Lower lobe of right lung (tissue), 2 donors: ENCODE data around the gene MYOM1. TPM values are rescaled to one million over a fixed set of nuclear protein-coding genes. Genes with fewer than 3 reads are reported as not detected.

Experiments
- ATAC-seq, 2 donors: fragments of 200-7000 bp; cut with Tn5 transposase; one replicate each; pipeline ENCODE4 v1.9.1; 2020 to 2022; ENCODE audit warnings: mild to moderate bottlenecking in 2 of 2, moderate library complexity in 2 of 2
- DNase-seq: peaks from one replicate; pipeline ENCODE4 v3.0.0-alpha.2; 2020
- H3K27ac ChIP-seq: fragments of 200-600 bp; one replicate; pipeline ENCODE4 v1.8.0; 2022
- H3K27me3 ChIP-seq: fragments of 200-600 bp; one replicate; pipeline ENCODE4 v1.8.0; 2022; ENCODE audit warnings: low read depth
- H3K36me3 ChIP-seq: fragments of 200-600 bp; one replicate; pipeline ENCODE4 v1.8.0; 2022; ENCODE audit warnings: mild to moderate bottlenecking
- H3K4me1 ChIP-seq: fragments of 200-600 bp; one replicate; pipeline ENCODE4 v1.8.0; 2022
- H3K4me3 ChIP-seq: fragments of 200-600 bp; one replicate; pipeline ENCODE4 v1.8.0; 2022; ENCODE audit warnings: mild to moderate bottlenecking
- H3K9me3 ChIP-seq: fragments of 200-600 bp; one replicate; pipeline ENCODE4 v1.8.0; 2022
- intact Hi-C: fragments of 100-400 bp; cut with DNase I; formaldehyde crosslinking; loops from one replicate; pipeline ENCODE4 v1.11.0; 2022
- total RNA-seq: library from RNA; stranded (reverse); fragmentation: NEBNext Ultra II Directional; extraction: Animal tissue kit (Norgen Biotek cat#: 25700); gene quantifications from one replicate; pipeline ENCODE4 v1.2.1, GENCODE V29; 2021
- TF ChIP-seq, protein P1 (sequence below): fragments of 200-600 bp; IDR thresholded peaks from one replicate; pipeline ENCODE4 v1.8.0; 2022; ENCODE audit warnings: antibody characterized with exemption, mild to moderate bottlenecking
- donor health status: DM: no; HTN: yes; CAD: no; lungs with severe emphysema.

MYOM1 gene
- total RNA-seq, 1 donor from 2014 or later: 5.0 TPM

DNA sequence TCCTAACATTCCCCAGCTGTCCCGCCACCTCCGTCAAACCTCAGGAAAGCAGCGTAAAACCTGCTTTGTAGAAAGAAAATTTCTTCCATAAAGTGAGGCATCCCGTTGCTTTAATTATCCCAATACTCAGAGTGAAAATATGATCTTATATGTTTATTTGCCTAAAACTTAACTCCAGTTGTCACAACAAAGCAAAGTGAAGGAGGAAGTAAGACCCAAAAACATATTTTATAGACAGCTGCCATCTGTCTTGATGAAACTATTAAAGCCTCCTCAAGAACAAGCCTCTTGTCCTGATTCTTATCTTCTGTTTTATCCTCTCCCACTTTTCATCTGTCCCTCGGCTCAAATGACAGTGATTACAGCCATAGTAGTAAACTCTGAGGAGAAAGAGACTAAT is 177.9 kb downstream of the MYOM1 start:
- H3K27ac ChIP-seq: no peak overlapping the region
- DNase-seq (no peak), ATAC-seq (no peak)
- no peaks in the 10 kb centered on the region for H3K9me3 ChIP-seq
- no peak overlapping the region for H3K4me3 ChIP-seq
- TF ChIP-seq, protein P1, sequence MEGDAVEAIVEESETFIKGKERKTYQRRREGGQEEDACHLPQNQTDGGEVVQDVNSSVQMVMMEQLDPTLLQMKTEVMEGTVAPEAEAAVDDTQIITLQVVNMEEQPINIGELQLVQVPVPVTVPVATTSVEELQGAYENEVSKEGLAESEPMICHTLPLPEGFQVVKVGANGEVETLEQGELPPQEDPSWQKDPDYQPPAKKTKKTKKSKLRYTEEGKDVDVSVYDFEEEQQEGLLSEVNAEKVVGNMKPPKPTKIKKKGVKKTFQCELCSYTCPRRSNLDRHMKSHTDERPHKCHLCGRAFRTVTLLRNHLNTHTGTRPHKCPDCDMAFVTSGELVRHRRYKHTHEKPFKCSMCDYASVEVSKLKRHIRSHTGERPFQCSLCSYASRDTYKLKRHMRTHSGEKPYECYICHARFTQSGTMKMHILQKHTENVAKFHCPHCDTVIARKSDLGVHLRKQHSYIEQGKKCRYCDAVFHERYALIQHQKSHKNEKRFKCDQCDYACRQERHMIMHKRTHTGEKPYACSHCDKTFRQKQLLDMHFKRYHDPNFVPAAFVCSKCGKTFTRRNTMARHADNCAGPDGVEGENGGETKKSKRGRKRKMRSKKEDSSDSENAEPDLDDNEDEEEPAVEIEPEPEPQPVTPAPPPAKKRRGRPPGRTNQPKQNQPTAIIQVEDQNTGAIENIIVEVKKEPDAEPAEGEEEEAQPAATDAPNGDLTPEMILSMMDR: no peak
- intact Hi-C loops: no loop called here
- no peaks in the 10 kb centered on the region for H3K36me3 ChIP-seq
- no peaks in the 10 kb centered on the region for H3K27me3 ChIP-seq
- peaks cover 10% of the 10 kb centered on the region for H3K4me1 ChIP-seq

DNA sequence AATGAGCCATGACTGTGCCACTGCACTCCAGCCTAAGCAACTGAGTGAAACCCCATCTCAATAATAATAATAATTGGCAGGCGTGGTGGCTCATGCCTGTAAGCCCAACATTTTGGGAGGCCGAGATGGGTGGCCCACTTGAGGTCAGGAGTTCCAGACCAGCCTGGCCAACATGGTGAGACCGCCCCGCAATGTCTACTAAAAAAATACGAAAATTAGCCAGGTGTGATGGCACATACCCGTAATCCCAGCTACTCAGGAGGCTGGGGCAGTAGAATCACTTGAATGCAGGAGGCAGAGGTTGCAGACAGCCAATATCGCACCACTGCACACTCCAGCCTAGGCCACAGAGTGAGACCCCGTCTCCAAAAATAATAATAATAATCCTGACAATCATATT is 178.9 kb downstream of the MYOM1 start:
- intact Hi-C loops: no loop called here
- Histone ChIP-seq H3K9me3 (no peaks in the 10 kb centered on the region), H3K27ac (no peak overlapping the region), H3K36me3 (no peaks in the 10 kb centered on the region), H3K4me3 (no peak overlapping the region), H3K27me3 (no peaks in the 10 kb centered on the region), H3K4me1 (peaks cover 10% of the 10 kb centered on the region)
- DNase-seq (no peak), ATAC-seq (no peak)
- TF ChIP-seq, protein P1: no peak

DNA sequence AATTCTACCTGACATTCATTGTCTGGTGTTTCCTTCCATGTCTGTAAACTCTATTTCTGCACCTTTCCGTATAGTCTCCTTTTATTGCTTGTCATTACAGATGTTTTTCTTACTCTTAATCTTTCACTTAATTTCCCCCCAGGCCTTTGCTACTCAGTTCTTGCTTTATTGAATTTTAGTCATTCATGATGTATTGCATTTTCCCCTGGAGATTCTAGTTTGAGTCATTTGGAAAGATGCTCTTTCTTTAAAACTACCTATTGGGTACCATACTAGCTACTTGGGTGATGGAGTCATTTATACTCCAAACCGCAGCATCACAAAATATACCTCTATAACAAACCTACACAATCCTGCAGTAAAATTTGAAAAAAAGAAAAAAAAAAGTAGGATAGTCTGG is 179.6 kb downstream of the MYOM1 start:
- Histone ChIP-seq H3K36me3 (no peaks in the 10 kb centered on the region), H3K4me1 (peaks cover 5% of the 10 kb centered on the region), H3K9me3 (no peaks in the 10 kb centered on the region), H3K27ac (no peak overlapping the region), H3K4me3 (no peak overlapping the region), H3K27me3 (no peaks in the 10 kb centered on the region)
- TF ChIP-seq, protein P1: no peak
- ATAC-seq: no peak
- DNase-seq: no peak
- intact Hi-C loops: no loop called here

DNA sequence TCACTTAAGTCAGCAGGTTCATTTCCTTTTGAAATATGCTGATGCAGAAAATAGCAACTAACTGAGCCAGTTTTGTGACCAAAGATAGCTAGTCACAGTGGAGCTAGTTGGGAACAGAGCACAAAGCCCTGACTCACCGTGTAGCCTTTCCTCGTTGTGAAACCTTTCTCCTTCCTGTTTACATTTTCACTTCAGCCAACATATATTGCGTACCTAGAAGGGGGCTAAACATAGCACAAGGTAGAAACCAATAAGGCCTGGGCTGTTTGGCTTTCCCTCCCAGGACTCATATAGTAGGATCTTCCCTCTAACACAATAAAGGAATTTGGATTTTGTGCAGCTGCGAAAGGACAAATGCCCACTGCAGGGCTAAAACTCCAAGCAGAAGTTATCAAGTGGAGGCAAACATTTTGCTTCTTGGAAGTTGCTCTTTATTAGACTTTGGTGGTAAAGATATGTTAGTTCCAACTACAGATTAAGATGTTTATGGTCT is 182.3 kb downstream of the MYOM1 start:
- Histone ChIP-seq H3K4me3 (no peak overlapping the region), H3K9me3 (no peaks in the 10 kb centered on the region), H3K36me3 (no peaks in the 10 kb centered on the region), H3K27ac (peak overlapping the region; percentile 53), H3K27me3 (no peaks in the 10 kb centered on the region), H3K4me1 (no peaks in the 10 kb centered on the region)
- ATAC-seq (peak; percentile 95 to 96), DNase-seq (no peak)
- TF ChIP-seq, protein P1: no peak
- intact Hi-C loops: no loop called here

DNA sequence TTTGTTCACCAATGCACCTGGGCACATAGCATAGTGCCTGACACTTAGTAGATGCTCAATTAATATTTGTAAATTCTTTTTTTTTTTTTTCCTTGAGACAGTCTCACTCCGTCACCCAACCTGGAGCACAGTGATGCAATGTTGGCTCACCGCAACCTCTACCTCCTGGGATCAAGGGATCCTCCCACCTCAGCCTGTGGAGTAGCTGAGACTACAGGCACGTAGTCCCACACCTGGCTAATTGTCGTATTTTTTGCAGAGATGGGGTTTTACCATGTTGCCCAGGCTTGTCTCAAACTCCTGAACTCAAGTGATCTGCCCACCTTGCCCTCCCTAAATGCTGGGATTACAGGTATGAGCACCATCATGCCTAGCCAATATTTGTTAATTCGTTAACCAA is 183.7 kb downstream of the MYOM1 start:
- intact Hi-C loops: no loop called here
- H3K36me3 ChIP-seq: no peaks in the 10 kb centered on the region
- H3K27me3 ChIP-seq: no peaks in the 10 kb centered on the region
- TF ChIP-seq, protein P1: no peak
- H3K27ac ChIP-seq: no peak overlapping the region
- no peak for DNase-seq
- ATAC-seq: no peak
- H3K4me3 ChIP-seq: no peak overlapping the region
- H3K4me1 ChIP-seq: no peaks in the 10 kb centered on the region
- H3K9me3 ChIP-seq: no peaks in the 10 kb centered on the region

DNA sequence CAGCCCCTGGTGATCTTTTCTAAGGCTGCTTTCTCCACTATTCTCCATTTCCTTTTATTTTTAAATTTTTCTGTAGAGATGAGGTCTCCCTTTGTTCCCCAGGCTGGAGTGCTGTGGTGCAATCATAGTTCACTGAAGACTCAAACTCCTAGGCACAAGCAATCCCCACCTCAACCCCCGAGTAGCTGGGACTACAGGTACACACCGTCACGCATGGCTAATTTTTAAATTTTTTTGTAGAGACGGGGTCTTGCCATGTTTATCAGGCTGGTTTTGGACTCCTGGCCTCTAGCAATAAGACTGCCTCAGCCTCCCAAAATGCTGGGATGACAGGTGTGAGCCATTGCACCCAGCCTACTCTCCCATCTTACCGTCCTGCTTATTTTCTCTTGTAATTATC is 184.1 kb downstream of the MYOM1 start:
- DNase-seq (no peak), ATAC-seq (no peak)
- intact Hi-C loops: no loop called here
- no peaks in the 10 kb centered on the region for H3K9me3 ChIP-seq
- no peak overlapping the region for H3K4me3 ChIP-seq
- H3K36me3 ChIP-seq: no peaks in the 10 kb centered on the region
- TF ChIP-seq, protein P1: no peak
- H3K27ac ChIP-seq: no peak overlapping the region
- no peaks in the 10 kb centered on the region for H3K4me1 ChIP-seq
- H3K27me3 ChIP-seq: no peaks in the 10 kb centered on the region
